ENCODE data around the gene RGS6. TPM values are rescaled to one million over a fixed set of nuclear protein-coding genes. Genes with fewer than 3 reads are reported as not detected.

The RGS6 gene
- total RNA-seq, 2 donors from 2014 or later: 3.2 TPM; not detected in 1

- Histone ChIP-seq H3K27me3 (replicated peaks; ENCODE audit: insufficient read depth) (no peaks in the 10 kb centered on the region), H3K9me3 (no peaks in the 10 kb centered on the region), H3K4me3 (no peak overlapping the region), H3K36me3 (no peaks in the 10 kb centered on the region), H3K4me1 (replicated peaks) (no peaks in the 10 kb centered on the region), H3K27ac (no peak overlapping the region)
- intact Hi-C loops (cut with DNase I): no loop called here
- no peak for DNase-seq (ENCODE audit: low spot score)
- TF ChIP-seq POLR2AphosphoS5 (IDR thresholded peaks at IDR 0.05) (no peak), POLR2A (IDR thresholded peaks at IDR 0.05) (no peak)
- TF ChIP-seq, protein P1, sequence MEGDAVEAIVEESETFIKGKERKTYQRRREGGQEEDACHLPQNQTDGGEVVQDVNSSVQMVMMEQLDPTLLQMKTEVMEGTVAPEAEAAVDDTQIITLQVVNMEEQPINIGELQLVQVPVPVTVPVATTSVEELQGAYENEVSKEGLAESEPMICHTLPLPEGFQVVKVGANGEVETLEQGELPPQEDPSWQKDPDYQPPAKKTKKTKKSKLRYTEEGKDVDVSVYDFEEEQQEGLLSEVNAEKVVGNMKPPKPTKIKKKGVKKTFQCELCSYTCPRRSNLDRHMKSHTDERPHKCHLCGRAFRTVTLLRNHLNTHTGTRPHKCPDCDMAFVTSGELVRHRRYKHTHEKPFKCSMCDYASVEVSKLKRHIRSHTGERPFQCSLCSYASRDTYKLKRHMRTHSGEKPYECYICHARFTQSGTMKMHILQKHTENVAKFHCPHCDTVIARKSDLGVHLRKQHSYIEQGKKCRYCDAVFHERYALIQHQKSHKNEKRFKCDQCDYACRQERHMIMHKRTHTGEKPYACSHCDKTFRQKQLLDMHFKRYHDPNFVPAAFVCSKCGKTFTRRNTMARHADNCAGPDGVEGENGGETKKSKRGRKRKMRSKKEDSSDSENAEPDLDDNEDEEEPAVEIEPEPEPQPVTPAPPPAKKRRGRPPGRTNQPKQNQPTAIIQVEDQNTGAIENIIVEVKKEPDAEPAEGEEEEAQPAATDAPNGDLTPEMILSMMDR (IDR thresholded peaks at IDR 0.05): no peak
- 72% methylated on average over 6 of the region's 6 CpGs for WGBS
Measured at GRCh38 chr14:72094844-72095582, 162.8 kb downstream of the RGS6 start.

GRCh38 chr14:72097173-72097783 is 165.0 kb downstream of the RGS6 start:
- intact Hi-C loops (cut with DNase I): no loop called here
- Histone ChIP-seq H3K27ac (no peak overlapping the region), H3K27me3 (replicated peaks; ENCODE audit: insufficient read depth) (no peaks in the 10 kb centered on the region), H3K9me3 (no peaks in the 10 kb centered on the region), H3K36me3 (no peaks in the 10 kb centered on the region), H3K4me3 (no peak overlapping the region), H3K4me1 (replicated peaks) (no peaks in the 10 kb centered on the region)
- TF ChIP-seq, protein P1 (IDR thresholded peaks at IDR 0.05): no peak
- TF ChIP-seq POLR2AphosphoS5 (IDR thresholded peaks at IDR 0.05) (no peak), POLR2A (IDR thresholded peaks at IDR 0.05) (no peak)
- WGBS: 58% methylated on average over 4 of the region's 4 CpGs
- no peak for DNase-seq (ENCODE audit: low spot score)

DNA sequence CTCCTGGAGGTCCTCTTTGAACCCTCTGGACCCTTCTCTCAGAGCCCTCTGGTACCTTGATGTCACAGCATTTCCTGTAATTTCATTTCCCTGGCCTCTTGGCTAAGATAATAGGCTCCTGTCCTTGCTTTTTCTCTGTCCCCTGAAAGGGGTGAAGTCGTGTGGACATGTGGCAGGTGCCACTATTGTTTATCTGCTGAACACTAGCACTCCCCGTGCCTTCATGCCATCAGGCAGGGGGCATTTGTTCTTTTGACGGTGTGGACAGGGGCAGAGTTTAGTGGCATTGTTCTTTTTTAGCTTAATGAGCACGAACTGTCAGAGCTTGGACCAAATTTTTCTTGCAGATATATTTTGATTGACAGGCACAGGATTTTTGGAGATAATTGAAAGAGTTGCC is 166.0 kb downstream of the RGS6 start:
- no peak for DNase-seq (ENCODE audit: low spot score)
- intact Hi-C loops (cut with DNase I): no loop called here
- Histone ChIP-seq H3K27me3 (replicated peaks; ENCODE audit: insufficient read depth) (no peaks in the 10 kb centered on the region), H3K36me3 (no peaks in the 10 kb centered on the region), H3K27ac (no peak overlapping the region), H3K4me1 (replicated peaks) (no peaks in the 10 kb centered on the region), H3K4me3 (no peak overlapping the region), H3K9me3 (no peaks in the 10 kb centered on the region)
- WGBS: 65% methylated on average over 4 of the region's 4 CpGs
- TF ChIP-seq POLR2A (IDR thresholded peaks at IDR 0.05) (no peak), POLR2AphosphoS5 (IDR thresholded peaks at IDR 0.05) (no peak)
- TF ChIP-seq, protein P1 (IDR thresholded peaks at IDR 0.05): no peak

- H3K27ac ChIP-seq: no peak overlapping the region
- intact Hi-C loops (cut with DNase I): no loop called here
- DNase-seq (ENCODE audit: low spot score): no peak
- 61% methylated on average over 3 of the region's 3 CpGs for WGBS
- H3K27me3 ChIP-seq (replicated peaks; ENCODE audit: insufficient read depth): no peaks in the 10 kb centered on the region
- H3K4me3 ChIP-seq: no peak overlapping the region
- no peak for TF ChIP-seq POLR2AphosphoS5 (IDR thresholded peaks at IDR 0.05)
- TF ChIP-seq POLR2A (IDR thresholded peaks at IDR 0.05): no peak
- TF ChIP-seq, protein P1 (IDR thresholded peaks at IDR 0.05): no peak
- H3K4me1 ChIP-seq (replicated peaks): no peaks in the 10 kb centered on the region
- H3K9me3 ChIP-seq: no peaks in the 10 kb centered on the region
- no peaks in the 10 kb centered on the region for H3K36me3 ChIP-seq
Measured at GRCh38 chr14:72099566-72099965, 167.3 kb downstream of the RGS6 start.
